Mesenchymal stem cell (in vitro differentiated cells and primary cell): Measurements from ENCODE around the gene CD300LB.
A peak's percentile ranks its signal among the peaks of the same experiment; 100 is the strongest.

ENCODE experiments used
- DNase-seq: peaks from one replicate; pipeline ENCODE4 v3.0.0-alpha.2; 2013
- H2AFZ ChIP-seq: one replicate; pipeline ENCODE4 v1.6.1; 2013; ENCODE audit warnings: low read depth, mild to moderate bottlenecking, control low read depth, inconsistent platforms, low read length, moderate library complexity
- H2AK5ac ChIP-seq: 2 replicates; pipeline ENCODE4 v1.6.1; 2013; ENCODE audit warnings: low read length, moderate library complexity, mild to moderate bottlenecking, inconsistent platforms; ENCODE audit not compliant: severe bottlenecking
- H2BK120ac ChIP-seq: one replicate; pipeline ENCODE4 v1.6.1; 2013; ENCODE audit warnings: low read depth, mild to moderate bottlenecking, inconsistent platforms, low read length, moderate library complexity
- H2BK12ac ChIP-seq, 2 experiments: one replicate each; pipeline ENCODE4 v1.6.1; 2013; ENCODE audit warnings: inconsistent platforms in 2 of 2, low read length in 2 of 2, mild to moderate bottlenecking in 2 of 2, moderate library complexity in 2 of 2, control low read depth in 1 of 2
- H2BK15ac ChIP-seq: one replicate; pipeline ENCODE4 v1.6.1; 2013; ENCODE audit warnings: mild to moderate bottlenecking, low read depth, inconsistent platforms; ENCODE audit not compliant: poor library complexity, severe bottlenecking
- H2BK5ac ChIP-seq: 2 replicates; pipeline ENCODE4 v1.6.1; 2013; ENCODE audit warnings: low read depth, mild to moderate bottlenecking, low read length, control low read depth, inconsistent platforms; ENCODE audit not compliant: poor library complexity, severe bottlenecking
- H3K14ac ChIP-seq, 2 experiments: one replicate each; pipeline ENCODE4 v1.6.1; 2013; ENCODE audit warnings: inconsistent platforms in 2 of 2, low read length in 2 of 2, control low read depth in 1 of 2, mild to moderate bottlenecking in 1 of 2, moderate library complexity in 1 of 2
- H3K18ac ChIP-seq, 2 experiments: one replicate each; pipeline ENCODE4 v1.6.1; 2013; ENCODE audit warnings: inconsistent platforms in 2 of 2, low read length in 2 of 2, control low read depth in 1 of 2, low read depth in 1 of 2, mild to moderate bottlenecking in 1 of 2
- H3K23ac ChIP-seq, 2 experiments: one replicate each; pipeline ENCODE4 v1.6.1; 2013; ENCODE audit warnings: inconsistent platforms in 2 of 2, low read length in 2 of 2, mild to moderate bottlenecking in 2 of 2, moderate library complexity in 2 of 2, control low read depth in 1 of 2
- H3K27ac ChIP-seq: 2 replicates; pipeline ENCODE4 v1.5.1; 2013; ENCODE audit warnings: mild to moderate bottlenecking, moderate library complexity, low read length, control low read depth, inconsistent platforms; ENCODE audit not compliant: poor library complexity, severe bottlenecking
- H3K27me3 ChIP-seq, 2 experiments: 2 replicates each; pipeline versions ENCODE4 v1.6.1 to v1.7.0; 2013; ENCODE audit warnings: low read length in 2 of 2, mild to moderate bottlenecking in 2 of 2, moderate library complexity in 2 of 2, control low read depth in 1 of 2, inconsistent platforms in 1 of 2; ENCODE audit not compliant: control insufficient read depth in 1 of 2, insufficient read depth in 1 of 2
- H3K36me3 ChIP-seq, 2 experiments: 2 replicates each; pipeline versions ENCODE4 v1.6.1 to v1.7.0; 2013; ENCODE audit warnings: low read length in 2 of 2, control low read depth in 1 of 2, inconsistent platforms in 1 of 2, low read depth in 1 of 2, mild to moderate bottlenecking in 1 of 2; ENCODE audit not compliant: insufficient read depth in 2 of 2, control insufficient read depth in 1 of 2
- H3K4ac ChIP-seq, 2 experiments: one replicate each; pipeline ENCODE4 v1.6.1; 2013; ENCODE audit warnings: inconsistent platforms in 2 of 2, low read length in 2 of 2, mild to moderate bottlenecking in 2 of 2, moderate library complexity in 2 of 2, control low read depth in 1 of 2, low read depth in 1 of 2
- H3K4me1 ChIP-seq: 2 replicates; pipeline ENCODE4 v1.6.1; 2013; ENCODE audit warnings: low read depth, low read length, control low read depth; ENCODE audit not compliant: control insufficient read depth, insufficient read depth
- H3K4me2 ChIP-seq: 2 replicates; pipeline ENCODE4 v1.6.1; 2013; ENCODE audit warnings: low read length, mild to moderate bottlenecking, inconsistent platforms; ENCODE audit not compliant: poor library complexity, severe bottlenecking
- H3K4me3 ChIP-seq, 2 experiments: 2 replicates each; pipeline versions ENCODE4 v1.5.1 to v1.7.0; 2013; ENCODE audit warnings: low read length in 2 of 2, mild to moderate bottlenecking in 2 of 2, control low read depth in 1 of 2, low read depth in 1 of 2; ENCODE audit not compliant: insufficient read depth in 1 of 2
- H3K79me1 ChIP-seq: replicated peaks from 2 replicates; pipeline ENCODE4 v1.6.1; 2013; ENCODE audit warnings: mild to moderate bottlenecking, control low read depth, low read length, inconsistent platforms; ENCODE audit not compliant: poor library complexity, severe bottlenecking
- H3K9ac ChIP-seq: 2 replicates; pipeline ENCODE4 v1.7.0; 2013; ENCODE audit warnings: mild to moderate bottlenecking, low read length, moderate library complexity
- H3K9me3 ChIP-seq: 2 replicates; pipeline ENCODE4 v1.7.0; 2013; ENCODE audit warnings: mild to moderate bottlenecking, low read length; ENCODE audit not compliant: control insufficient read depth
- H4K8ac ChIP-seq: one replicate; pipeline ENCODE4 v1.6.1; 2013; ENCODE audit warnings: inconsistent platforms, mild to moderate bottlenecking, low read length, moderate library complexity
- H4K91ac ChIP-seq: one replicate; pipeline ENCODE4 v1.6.1; 2013; ENCODE audit warnings: mild to moderate bottlenecking, low read length, inconsistent platforms
- WGBS: methylation state at CpG from one replicate; pipeline ENCODE4 v1.1.7; 2013; ENCODE audit warnings: mixed read lengths; 5-methylcytosine and 5-hydroxymethylcytosine counted together

The CD300LB gene

GRCh38 chr17:74513987-74514631, 17.2 kb downstream of the CD300LB start:
- Histone ChIP-seq H3K14ac (no peak overlapping the region), H2BK15ac (no peak overlapping the region), H2BK120ac (no peak overlapping the region), H3K4me1 (no peaks in the 10 kb centered on the region), H3K27me3 (peaks cover 0 to 4% of the 10 kb centered on the region in 2 experiments), H3K9ac (no peak overlapping the region), H3K4me2 (no peak overlapping the region), H2BK12ac (no peak overlapping the region), H3K23ac (no peak overlapping the region), H3K36me3 (no peaks in the 10 kb centered on the region), H4K91ac (peak overlapping the region; percentile 9), H3K18ac (no peak overlapping the region), H3K4ac (no peak overlapping the region), H3K27ac (no peak overlapping the region), H3K4me3 (no peak overlapping the region), H2AK5ac (no peak overlapping the region), H2BK5ac (no peak overlapping the region), H2AFZ (no peak overlapping the region), H3K79me1 (no peaks in the 10 kb centered on the region), H4K8ac (no peak overlapping the region), H3K9me3 (no peaks in the 10 kb centered on the region)
- WGBS, result 87% methylated on average over 3 of the region's 3 CpGs
- DNase-seq, result peak; percentile 79

- DNase-seq, result no peak
- H3K18ac ChIP-seq, result no peak overlapping the region
- peak overlapping the region; percentile 85 for H3K9ac ChIP-seq
- H3K79me1 ChIP-seq, result no peaks in the 10 kb centered on the region
- no peak overlapping the region for H2AFZ ChIP-seq
- no peak overlapping the region for H3K23ac ChIP-seq
- no peak overlapping the region for H2BK120ac ChIP-seq
- H3K27ac ChIP-seq, result no peak overlapping the region
- H4K91ac ChIP-seq, result no peak overlapping the region
- no peak overlapping the region for H2BK12ac ChIP-seq
- H3K14ac ChIP-seq, result no peak overlapping the region
- H3K4me3 ChIP-seq, result no peak overlapping the region
- no peak overlapping the region for H2BK15ac ChIP-seq
- H3K27me3 ChIP-seq, result peaks cover 0 to 4% of the 10 kb centered on the region in 2 experiments
- no peak overlapping the region for H2BK5ac ChIP-seq
- WGBS, result 61% methylated on average over 4 of the region's 7 CpGs
- H3K9me3 ChIP-seq, result no peaks in the 10 kb centered on the region
- H3K4me1 ChIP-seq, result no peaks in the 10 kb centered on the region
- no peak overlapping the region for H3K4me2 ChIP-seq
- H3K4ac ChIP-seq, result no peak overlapping the region
- H2AK5ac ChIP-seq, result no peak overlapping the region
- no peaks in the 10 kb centered on the region for H3K36me3 ChIP-seq
- no peak overlapping the region for H4K8ac ChIP-seq
Observed at GRCh38 chr17:74512624-74513091, 18.6 kb downstream of the CD300LB start.

- H3K4me3 ChIP-seq, result no peak overlapping the region
- H3K23ac ChIP-seq, result no peak overlapping the region
- H3K27ac ChIP-seq, result no peak overlapping the region
- no peak overlapping the region for H4K8ac ChIP-seq
- H2AK5ac ChIP-seq, result no peak overlapping the region
- no peaks in the 10 kb centered on the region for H3K79me1 ChIP-seq
- H3K27me3 ChIP-seq, result peaks cover 0 to 4% of the 10 kb centered on the region in 2 experiments
- H2BK5ac ChIP-seq, result no peak overlapping the region
- no peak overlapping the region for H2BK120ac ChIP-seq
- H3K9ac ChIP-seq, result peak overlapping the region; percentile 85
- no peak overlapping the region for H2BK12ac ChIP-seq
- no peak overlapping the region for H2AFZ ChIP-seq
- WGBS, result 81% methylated on average over 2 of the region's 2 CpGs
- DNase-seq, result no peak
- no peak overlapping the region for H2BK15ac ChIP-seq
- H3K18ac ChIP-seq, result no peak overlapping the region
- no peaks in the 10 kb centered on the region for H3K36me3 ChIP-seq
- H3K4me2 ChIP-seq, result no peak overlapping the region
- no peak overlapping the region for H4K91ac ChIP-seq
- no peak overlapping the region for H3K4ac ChIP-seq
- H3K4me1 ChIP-seq, result no peaks in the 10 kb centered on the region
- H3K9me3 ChIP-seq, result no peaks in the 10 kb centered on the region
- H3K14ac ChIP-seq, result no peak overlapping the region
Observed at GRCh38 chr17:74512036-74512435, 19.2 kb downstream of the CD300LB start.

GRCh38 chr17:74508156-74508555, 23.1 kb downstream of the CD300LB start:
- Histone ChIP-seq H2BK12ac (no peak overlapping the region), H4K91ac (no peak overlapping the region), H3K4ac (no peak overlapping the region), H3K4me3 (no peak overlapping the region), H2BK15ac (no peak overlapping the region), H3K23ac (no peak overlapping the region), H3K9me3 (no peaks in the 10 kb centered on the region), H2AFZ (no peak overlapping the region), H2BK120ac (no peak overlapping the region), H3K79me1 (no peaks in the 10 kb centered on the region), H3K27ac (no peak overlapping the region), H3K4me2 (no peak overlapping the region), H4K8ac (no peak overlapping the region), H2BK5ac (no peak overlapping the region), H3K27me3 (peaks cover 0 to 7% of the 10 kb centered on the region in 2 experiments), H3K36me3 (no peaks in the 10 kb centered on the region), H3K14ac (no peak overlapping the region), H3K18ac (no peak overlapping the region), H2AK5ac (no peak overlapping the region), H3K9ac (no peak overlapping the region), H3K4me1 (no peaks in the 10 kb centered on the region)
- no peak for DNase-seq
